ENCODE data around the gene STK11IP.
A peak's percentile ranks its signal among the peaks of the same experiment; 100 is the strongest.

The STK11IP gene

GRCh38 chr2:219597552-219598307 lies at the start of gene STK11IP:
TSS of gene STK11IP (plus strand) at chr2:219597857. CDS start at chr2:219598120, 263 bp downstream.
- peak; percentile 87 to 89 for DNase-seq

- DNase-seq, result no peak
These were observed 48.7 kb upstream of the STK11IP start for GRCh38 chr2:219548990-219549389.

- no peak for DNase-seq
These were observed 48.0 kb upstream of the STK11IP start for GRCh38 chr2:219549619-219550018.

- peak in 1 of 2 donors; percentile 25 for DNase-seq
These were observed 45.9 kb upstream of the STK11IP start for GRCh38 chr2:219551441-219552381.

GRCh38 chr2:219552382-219553167 lies 45.1 kb upstream of the STK11IP start:
- DNase-seq, result peak; percentile 80 to 81

GRCh38 chr2:219553168-219553417 lies 44.6 kb upstream of the STK11IP start:
- no peak for DNase-seq

- no peak for DNase-seq
These were observed 44.1 kb upstream of the STK11IP start for GRCh38 chr2:219553463-219553963.

- DNase-seq, result no peak
These were observed 43.3 kb upstream of the STK11IP start for GRCh38 chr2:219554350-219554749.

- DNase-seq, result no peak
These were observed 41.7 kb upstream of the STK11IP start for GRCh38 chr2:219555956-219556355.

GRCh38 chr2:219556413-219556812 lies 41.2 kb upstream of the STK11IP start:
- no peak for DNase-seq

GRCh38 chr2:219557320-219557719 lies 40.3 kb upstream of the STK11IP start:
- DNase-seq, result no peak

- no peak for DNase-seq
These were observed 39.6 kb upstream of the STK11IP start for GRCh38 chr2:219557791-219558785.

GRCh38 chr2:219559156-219559915 lies 38.3 kb upstream of the STK11IP start:
- no peak for DNase-seq

GRCh38 chr2:219560037-219560892 lies 37.4 kb upstream of the STK11IP start:
- peak in 1 of 2 donors; percentile 26 for DNase-seq

GRCh38 chr2:219560893-219561178 lies 36.8 kb upstream of the STK11IP start:
- DNase-seq, result no peak

- no peak for DNase-seq
These were observed 36.2 kb upstream of the STK11IP start for GRCh38 chr2:219561179-219562048.

- no peak for DNase-seq
These were observed 35.3 kb upstream of the STK11IP start for GRCh38 chr2:219562049-219563020.

Measured in CD4-positive, alpha-beta T cell treated with Interleukin-1 beta for 1 hour (primary cell).